ENCODE data around the gene FAM163A. TPM values are rescaled to one million over a fixed set of nuclear protein-coding genes. Genes with fewer than 3 reads are reported as not detected.
"Not testable (repeated sequence)": the region's sequence is repeated elsewhere in the genome, so short reads cannot be mapped to it uniquely, and the experiment has no call there.

FAM163A gene
- not detected for total RNA-seq
- total RNA-seq (2013): not detected

DNA sequence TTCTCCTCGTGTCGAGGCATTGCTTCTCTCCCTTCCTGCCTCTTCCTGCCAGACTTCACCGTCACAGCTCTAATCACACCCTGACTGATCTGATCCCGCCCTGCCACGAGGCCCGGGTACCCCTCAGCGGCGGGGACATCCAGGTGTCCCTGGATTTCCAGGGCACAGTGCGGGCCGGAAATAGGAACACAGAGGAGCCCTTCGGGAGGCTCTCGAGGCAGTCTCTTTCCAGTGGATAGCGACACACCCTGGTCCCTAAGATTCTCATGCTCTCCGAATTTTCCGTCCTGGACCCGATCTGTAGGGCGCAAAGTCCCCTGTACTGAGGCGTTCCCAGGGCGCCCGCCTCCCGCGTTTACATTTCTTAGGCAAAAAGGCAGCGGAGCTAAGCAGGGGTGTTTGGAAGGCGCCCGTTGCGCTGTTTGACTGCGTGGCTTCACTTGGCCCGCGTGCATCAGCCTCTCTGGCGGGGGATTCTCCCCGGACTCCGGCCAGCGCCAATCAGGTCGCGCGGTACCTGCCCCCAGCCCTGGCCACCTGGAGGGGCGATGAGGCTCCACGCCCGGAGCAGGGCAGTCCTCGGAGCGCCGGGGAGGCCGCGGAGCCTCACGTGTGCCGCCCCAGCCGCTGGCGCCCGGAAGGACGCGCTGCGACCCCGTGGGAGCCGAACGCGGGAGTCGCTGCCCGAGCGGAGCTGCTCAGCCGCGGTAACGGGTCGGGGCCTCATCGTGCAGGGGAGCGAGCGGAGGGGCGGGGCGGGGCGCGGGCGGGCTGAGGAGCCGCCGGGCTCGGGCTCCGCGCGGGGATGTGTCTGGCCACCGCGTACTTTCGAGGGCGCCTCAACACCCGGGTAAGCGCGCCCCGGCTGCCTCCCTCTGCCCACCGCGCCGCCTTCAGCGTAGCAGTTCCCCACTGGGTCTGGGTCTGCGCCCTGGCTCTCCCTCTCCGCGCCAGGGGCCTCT is at the start of gene FAM163A:
TSS of gene FAM163A (plus strand) at position 575 of the 962 bp plus-strand sequence. CDS start 69,807 bp downstream, outside the sequence.
- TF ChIP-seq, protein P1, sequence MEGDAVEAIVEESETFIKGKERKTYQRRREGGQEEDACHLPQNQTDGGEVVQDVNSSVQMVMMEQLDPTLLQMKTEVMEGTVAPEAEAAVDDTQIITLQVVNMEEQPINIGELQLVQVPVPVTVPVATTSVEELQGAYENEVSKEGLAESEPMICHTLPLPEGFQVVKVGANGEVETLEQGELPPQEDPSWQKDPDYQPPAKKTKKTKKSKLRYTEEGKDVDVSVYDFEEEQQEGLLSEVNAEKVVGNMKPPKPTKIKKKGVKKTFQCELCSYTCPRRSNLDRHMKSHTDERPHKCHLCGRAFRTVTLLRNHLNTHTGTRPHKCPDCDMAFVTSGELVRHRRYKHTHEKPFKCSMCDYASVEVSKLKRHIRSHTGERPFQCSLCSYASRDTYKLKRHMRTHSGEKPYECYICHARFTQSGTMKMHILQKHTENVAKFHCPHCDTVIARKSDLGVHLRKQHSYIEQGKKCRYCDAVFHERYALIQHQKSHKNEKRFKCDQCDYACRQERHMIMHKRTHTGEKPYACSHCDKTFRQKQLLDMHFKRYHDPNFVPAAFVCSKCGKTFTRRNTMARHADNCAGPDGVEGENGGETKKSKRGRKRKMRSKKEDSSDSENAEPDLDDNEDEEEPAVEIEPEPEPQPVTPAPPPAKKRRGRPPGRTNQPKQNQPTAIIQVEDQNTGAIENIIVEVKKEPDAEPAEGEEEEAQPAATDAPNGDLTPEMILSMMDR (IDR thresholded peaks at IDR 0.05): no peak
- no peak within 1 kb of the TSS for H3K27ac ChIP-seq (ENCODE audit: low read length)
- peaks cover 10% of the 10 kb centered on the region for H3K27me3 ChIP-seq (ENCODE audit: control insufficient read depth, insufficient read depth, low read length)
- Mint-ChIP-seq H3K36me3 (no peaks in the 10 kb centered on the region), H3K4me3 (no peak within 1 kb of the TSS), H3K9me3 (no peaks in the 10 kb centered on the region), H3K27ac (no peak within 1 kb of the TSS), H3K27me3 (ENCODE audit: low read depth in 2 of 2) (peaks cover 58 to 62% of the 10 kb centered on the region in 2 donors), H3K4me1 (peaks cover 5 to 8% of the 10 kb centered on the region in 2 donors)
- intact Hi-C loops (cut with micrococcal nuclease): no loop called here
- no peak for ATAC-seq
- H3K4me3 ChIP-seq (ENCODE audit: low read length): no peak within 1 kb of the TSS
- H3K36me3 ChIP-seq (ENCODE audit: control insufficient read depth, insufficient read depth, low read length): no peaks in the 10 kb centered on the region
- no peaks in the 10 kb centered on the region for H3K4me1 ChIP-seq (ENCODE audit: control insufficient read depth, insufficient read depth, low read length)
- peak in 1 of 2 donors; percentile 13 for DNase-seq
- 2% methylated on average over 92 of the region's 92 CpGs for WGBS (ENCODE audit: insufficient coverage)
- no peaks in the 10 kb centered on the region for H3K9me3 ChIP-seq (ENCODE audit: control insufficient read depth, insufficient read depth, low read length)

GRCh38 chr1:179694530-179694929 is 48.6 kb upstream of the FAM163A start:
- intact Hi-C loops (cut with micrococcal nuclease); H3K4me1 ChIP-seq (ENCODE audit: control insufficient read depth, insufficient read depth, low read length); H3K36me3 Mint-ChIP-seq; H3K27me3 ChIP-seq (ENCODE audit: control insufficient read depth, insufficient read depth, low read length); H3K27ac ChIP-seq (ENCODE audit: low read length); H3K4me3 ChIP-seq (ENCODE audit: low read length); H3K4me3 Mint-ChIP-seq; H3K36me3 ChIP-seq (ENCODE audit: control insufficient read depth, insufficient read depth, low read length); H3K4me1 Mint-ChIP-seq; DNase-seq; H3K9me3 ChIP-seq (ENCODE audit: control insufficient read depth, insufficient read depth, low read length); ATAC-seq; H3K9me3 Mint-ChIP-seq; H3K27ac Mint-ChIP-seq: not testable (repeated sequence)
- H3K27me3 Mint-ChIP-seq (ENCODE audit: low read depth in 2 of 2): peaks cover 10 to 16% of the 10 kb centered on the region in 2 donors
- 79% methylated on average over 5 of the region's 6 CpGs for WGBS (ENCODE audit: insufficient coverage)

DNA sequence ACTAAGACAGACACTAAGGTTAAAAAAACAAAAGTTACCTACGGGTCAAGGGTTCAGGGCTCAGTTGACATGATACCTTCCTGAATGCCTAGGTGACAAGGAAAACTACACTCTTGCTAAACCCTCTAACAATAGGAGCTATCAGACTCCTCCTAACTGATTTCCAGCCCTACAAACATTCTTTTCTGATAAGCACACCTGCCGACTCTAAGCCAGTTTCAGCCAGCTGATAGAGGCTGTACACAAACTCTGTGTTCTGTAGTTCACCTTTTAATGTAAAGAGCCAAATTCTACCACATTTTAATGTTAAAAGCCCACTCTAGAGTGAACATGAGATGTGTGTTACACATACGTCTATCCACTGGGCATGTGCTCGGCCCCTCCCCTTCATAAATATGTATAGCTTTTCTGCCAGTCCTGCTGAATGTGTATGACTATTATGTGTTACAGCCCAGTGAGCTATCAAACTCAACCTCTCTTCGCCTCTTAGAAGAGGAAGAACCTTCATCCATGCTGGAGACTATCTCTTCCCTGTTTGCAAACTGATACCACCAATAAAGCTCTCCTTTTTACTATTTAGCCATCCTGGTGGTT is 40.0 kb upstream of the FAM163A start:
- no peaks in the 10 kb centered on the region for H3K27me3 Mint-ChIP-seq (ENCODE audit: low read depth in 2 of 2)
- Histone ChIP-seq H3K9me3 (ENCODE audit: control insufficient read depth, insufficient read depth, low read length) (no peaks in the 10 kb centered on the region), H3K27ac (ENCODE audit: low read length) (no peak overlapping the region), H3K27me3 (ENCODE audit: control insufficient read depth, insufficient read depth, low read length) (no peaks in the 10 kb centered on the region), H3K36me3 (ENCODE audit: control insufficient read depth, insufficient read depth, low read length) (no peaks in the 10 kb centered on the region), H3K4me3 (ENCODE audit: low read length) (no peak overlapping the region), H3K4me1 (ENCODE audit: control insufficient read depth, insufficient read depth, low read length) (no peaks in the 10 kb centered on the region)
- no peak overlapping the region for H3K27ac Mint-ChIP-seq
- no peaks in the 10 kb centered on the region for H3K4me1 Mint-ChIP-seq
- TF ChIP-seq, protein P1 (IDR thresholded peaks at IDR 0.05): no peak
- ATAC-seq: no peak
- no peaks in the 10 kb centered on the region for H3K9me3 Mint-ChIP-seq
- no peaks in the 10 kb centered on the region for H3K36me3 Mint-ChIP-seq
- WGBS (ENCODE audit: insufficient coverage): 83% methylated on average over 3 of the region's 5 CpGs
- no peak overlapping the region for H3K4me3 Mint-ChIP-seq
- intact Hi-C loops (cut with micrococcal nuclease): no loop called here
- no peak for DNase-seq

GRCh38 chr1:179706339-179706941 is 36.7 kb upstream of the FAM163A start:
- H3K27ac ChIP-seq (ENCODE audit: low read length): no peak overlapping the region
- H3K9me3 Mint-ChIP-seq: no peaks in the 10 kb centered on the region
- no peaks in the 10 kb centered on the region for H3K4me1 ChIP-seq (ENCODE audit: control insufficient read depth, insufficient read depth, low read length)
- H3K36me3 Mint-ChIP-seq: no peaks in the 10 kb centered on the region
- H3K27me3 ChIP-seq (ENCODE audit: control insufficient read depth, insufficient read depth, low read length): no peaks in the 10 kb centered on the region
- no peaks in the 10 kb centered on the region for H3K9me3 ChIP-seq (ENCODE audit: control insufficient read depth, insufficient read depth, low read length)
- DNase-seq (peak in 1 of 2 donors; percentile 85), ATAC-seq (no peak)
- TF ChIP-seq, protein P1 (IDR thresholded peaks at IDR 0.05): peak; percentile 61
- WGBS (ENCODE audit: insufficient coverage): 0% methylated on average over 2 of the region's 3 CpGs
- intact Hi-C loops (cut with micrococcal nuclease): loop anchor here (1.0 to 5.0 kb wide), 4 partner anchors 104 to 776 kb away; no protein-coding TSS in a partner anchor
- no peak overlapping the region for H3K4me3 Mint-ChIP-seq
- H3K27ac Mint-ChIP-seq: no peak overlapping the region
- H3K4me3 ChIP-seq (ENCODE audit: low read length): no peak overlapping the region
- peaks cover 0 to 8% of the 10 kb centered on the region in 2 donors for H3K4me1 Mint-ChIP-seq
- no peaks in the 10 kb centered on the region for H3K36me3 ChIP-seq (ENCODE audit: control insufficient read depth, insufficient read depth, low read length)
- H3K27me3 Mint-ChIP-seq (ENCODE audit: low read depth in 2 of 2): peaks cover 2 to 4% of the 10 kb centered on the region in 2 donors
